ENCODE data around the gene EFCAB6. TPM values are rescaled to one million over a fixed set of nuclear protein-coding genes. Genes with fewer than 3 reads are reported as not detected.

Gene EFCAB6
- total and polyA plus RNA-seq, 4 donors: 0.14 to 2.1 (median 0.53) TPM

DNA sequence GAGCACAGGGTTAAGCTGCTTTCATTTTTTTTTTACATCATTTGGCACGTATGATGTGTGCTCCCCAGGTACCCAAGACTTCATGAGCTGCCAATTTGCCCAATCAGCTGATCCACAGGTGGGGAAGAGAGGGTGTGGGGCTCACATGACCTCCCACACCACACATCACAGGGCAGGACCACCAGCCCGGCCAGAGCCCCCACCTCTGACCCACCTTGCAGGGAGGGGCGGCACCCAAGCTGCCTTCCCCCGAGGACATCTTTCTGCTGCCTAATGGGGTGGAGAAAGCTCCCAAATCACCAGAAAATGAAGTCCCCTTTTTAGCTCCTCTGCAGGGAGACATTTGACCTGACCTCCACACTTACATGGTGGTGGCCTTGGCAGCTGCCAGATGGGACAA, 280.5 kb downstream of the EFCAB6 start:
- Histone ChIP-seq H3K9ac (ENCODE audit: low read depth in 1 of 2, low read length in 2 of 2) (no peak overlapping the region), H3K27me3 (ENCODE audit: control insufficient read depth in 4 of 4, insufficient read depth in 4 of 4, low read length in 3 of 4) (no peaks in the 10 kb centered on the region), H3K4me3 (ENCODE audit: low read depth in 1 of 3, low read length in 3 of 3) (no peak overlapping the region), H3K27ac (ENCODE audit: low read depth in 1 of 2, low read length in 2 of 2) (no peak overlapping the region), H3K4me1 (ENCODE audit: control insufficient read depth in 4 of 4, insufficient read depth in 4 of 4, low read length in 3 of 4) (no peaks in the 10 kb centered on the region), H3K36me3 (ENCODE audit: control insufficient read depth in 4 of 4, insufficient read depth in 3 of 4, low read depth in 1 of 4, low read length in 3 of 4) (no peaks in the 10 kb centered on the region), H3K9me3 (ENCODE audit: control insufficient read depth in 4 of 4, low read length in 3 of 4) (no peaks in the 10 kb centered on the region)
- TF ChIP-seq YY1 (IDR thresholded peaks at IDR 0.05): no peak
- no peak for TF ChIP-seq RXRA (IDR thresholded peaks at IDR 0.05)
- TF ChIP-seq SP1 (IDR thresholded peaks at IDR 0.05): no peak
- no peak for TF ChIP-seq FOXA1 (IDR thresholded peaks at IDR 0.05)
- no peak for DNase-seq (ENCODE audit: low spot score)
- 67% methylated on average over 4 of the region's 4 CpGs for WGBS

DNA sequence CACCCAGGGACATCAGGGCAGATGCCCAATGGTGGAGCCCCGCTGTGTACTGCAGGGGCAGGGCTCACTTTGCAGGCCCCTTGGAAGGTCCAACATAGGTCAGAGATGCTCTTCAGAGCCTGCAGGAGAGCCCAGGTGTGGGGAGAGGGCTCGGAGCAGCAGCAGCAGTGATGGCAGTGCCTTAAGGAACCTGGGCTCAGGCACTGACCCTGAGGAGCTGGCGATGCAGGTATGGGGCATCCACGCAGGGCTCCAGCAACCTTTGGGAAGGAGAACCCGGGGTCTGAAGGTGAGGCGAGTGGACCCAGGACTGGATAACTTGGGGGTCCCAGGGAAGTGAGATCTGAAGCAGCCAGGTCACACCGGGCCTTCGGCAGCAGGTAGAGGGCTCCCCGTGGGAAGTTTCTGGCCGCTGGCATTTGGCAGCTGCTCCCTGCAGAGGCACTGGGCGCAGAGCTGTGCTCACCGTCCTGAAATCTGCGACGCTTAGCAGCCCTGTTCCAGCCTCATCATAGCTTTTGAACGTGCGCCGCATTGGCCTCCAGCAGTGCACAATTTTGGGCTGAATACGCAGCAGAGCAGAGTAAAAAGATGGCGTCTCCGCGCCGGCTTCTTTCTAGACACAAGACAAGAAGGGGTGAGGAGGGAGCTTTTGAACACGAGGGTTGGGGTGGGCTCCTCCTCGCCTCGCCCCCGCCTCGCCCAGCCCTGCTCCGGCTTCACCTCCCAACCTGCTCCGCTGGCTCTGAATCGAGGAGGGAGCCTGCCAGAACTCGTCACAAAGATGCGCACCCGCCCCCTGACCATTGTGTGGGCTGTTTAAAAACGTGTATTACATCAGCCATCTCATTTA, 281.5 kb downstream of the EFCAB6 start:
- Histone ChIP-seq H3K27ac (ENCODE audit: low read depth in 1 of 2, low read length in 2 of 2) (no peak overlapping the region), H3K9ac (ENCODE audit: low read depth in 1 of 2, low read length in 2 of 2) (no peak overlapping the region), H3K4me1 (ENCODE audit: control insufficient read depth in 4 of 4, insufficient read depth in 4 of 4, low read length in 3 of 4) (no peaks in the 10 kb centered on the region), H3K27me3 (ENCODE audit: control insufficient read depth in 4 of 4, insufficient read depth in 4 of 4, low read length in 3 of 4) (no peaks in the 10 kb centered on the region), H3K36me3 (ENCODE audit: control insufficient read depth in 4 of 4, insufficient read depth in 3 of 4, low read depth in 1 of 4, low read length in 3 of 4) (no peaks in the 10 kb centered on the region), H3K9me3 (ENCODE audit: control insufficient read depth in 4 of 4, low read length in 3 of 4) (no peaks in the 10 kb centered on the region), H3K4me3 (ENCODE audit: low read depth in 1 of 3, low read length in 3 of 3) (no peak overlapping the region)
- DNase-seq (ENCODE audit: low spot score): no peak
- WGBS: 87% methylated on average over 34 of the region's 34 CpGs
- TF ChIP-seq, protein P1, sequence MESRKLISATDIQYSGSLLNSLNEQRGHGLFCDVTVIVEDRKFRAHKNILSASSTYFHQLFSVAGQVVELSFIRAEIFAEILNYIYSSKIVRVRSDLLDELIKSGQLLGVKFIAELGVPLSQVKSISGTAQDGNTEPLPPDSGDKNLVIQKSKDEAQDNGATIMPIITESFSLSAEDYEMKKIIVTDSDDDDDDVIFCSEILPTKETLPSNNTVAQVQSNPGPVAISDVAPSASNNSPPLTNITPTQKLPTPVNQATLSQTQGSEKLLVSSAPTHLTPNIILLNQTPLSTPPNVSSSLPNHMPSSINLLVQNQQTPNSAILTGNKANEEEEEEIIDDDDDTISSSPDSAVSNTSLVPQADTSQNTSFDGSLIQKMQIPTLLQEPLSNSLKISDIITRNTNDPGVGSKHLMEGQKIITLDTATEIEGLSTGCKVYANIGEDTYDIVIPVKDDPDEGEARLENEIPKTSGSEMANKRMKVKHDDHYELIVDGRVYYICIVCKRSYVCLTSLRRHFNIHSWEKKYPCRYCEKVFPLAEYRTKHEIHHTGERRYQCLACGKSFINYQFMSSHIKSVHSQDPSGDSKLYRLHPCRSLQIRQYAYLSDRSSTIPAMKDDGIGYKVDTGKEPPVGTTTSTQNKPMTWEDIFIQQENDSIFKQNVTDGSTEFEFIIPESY (IDR thresholded peaks at IDR 0.05): no peak
- no peak for TF ChIP-seq TAF1 (conservative IDR thresholded peaks at IDR 0.05)
- no peak for TF ChIP-seq FOXA2 (IDR thresholded peaks at IDR 0.05)
- no peak for TF ChIP-seq SP1 (IDR thresholded peaks at IDR 0.05)
- TF ChIP-seq JUND (IDR thresholded peaks at IDR 0.05): no peak
- no peak for TF ChIP-seq NR2F2 (IDR thresholded peaks at IDR 0.05)
- no peak for TF ChIP-seq YY1 (IDR thresholded peaks at IDR 0.05)
- TF ChIP-seq HNF4G (IDR thresholded peaks at IDR 0.05): no peak

DNA sequence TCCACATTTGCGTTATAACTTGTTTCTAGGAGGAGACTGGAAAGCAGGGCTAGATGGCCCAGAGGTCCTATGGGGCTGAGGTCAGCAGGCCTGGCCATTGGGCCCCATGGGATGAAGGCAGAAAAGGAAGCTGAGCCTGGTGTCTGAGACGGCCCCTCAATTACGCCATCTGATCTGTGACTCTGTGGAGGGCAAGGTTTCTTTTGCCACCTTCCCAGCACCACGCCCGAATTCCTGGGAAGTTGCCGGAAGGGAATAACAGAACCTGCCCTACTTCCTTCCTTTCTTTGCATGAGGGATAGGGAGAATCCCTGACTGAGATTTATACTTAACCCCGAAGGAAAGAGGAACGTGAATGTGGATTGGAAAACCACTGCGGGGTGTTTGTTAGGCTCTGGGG, 282.2 kb downstream of the EFCAB6 start:
- DNase-seq (ENCODE audit: low spot score): no peak
- H3K4me1 ChIP-seq (ENCODE audit: control insufficient read depth in 4 of 4, insufficient read depth in 4 of 4, low read length in 3 of 4): no peaks in the 10 kb centered on the region
- H3K4me3 ChIP-seq (ENCODE audit: low read depth in 1 of 3, low read length in 3 of 3): no peak overlapping the region
- no peak overlapping the region for H3K27ac ChIP-seq (ENCODE audit: low read depth in 1 of 2, low read length in 2 of 2)
- no peaks in the 10 kb centered on the region for H3K36me3 ChIP-seq (ENCODE audit: control insufficient read depth in 4 of 4, insufficient read depth in 3 of 4, low read depth in 1 of 4, low read length in 3 of 4)
- TF ChIP-seq HNF4A (conservative IDR thresholded peaks at IDR 0.05) (no peak), EGR1 (IDR thresholded peaks at IDR 0.05; ENCODE audit: low read depth in 2 of 2) (no peak)
- no peak overlapping the region for H3K9ac ChIP-seq (ENCODE audit: low read depth in 1 of 2, low read length in 2 of 2)
- no peaks in the 10 kb centered on the region for H3K9me3 ChIP-seq (ENCODE audit: control insufficient read depth in 4 of 4, low read length in 3 of 4)
- H3K27me3 ChIP-seq (ENCODE audit: control insufficient read depth in 4 of 4, insufficient read depth in 4 of 4, low read length in 3 of 4): no peaks in the 10 kb centered on the region
- 79% methylated on average over 9 of the region's 9 CpGs for WGBS

DNA sequence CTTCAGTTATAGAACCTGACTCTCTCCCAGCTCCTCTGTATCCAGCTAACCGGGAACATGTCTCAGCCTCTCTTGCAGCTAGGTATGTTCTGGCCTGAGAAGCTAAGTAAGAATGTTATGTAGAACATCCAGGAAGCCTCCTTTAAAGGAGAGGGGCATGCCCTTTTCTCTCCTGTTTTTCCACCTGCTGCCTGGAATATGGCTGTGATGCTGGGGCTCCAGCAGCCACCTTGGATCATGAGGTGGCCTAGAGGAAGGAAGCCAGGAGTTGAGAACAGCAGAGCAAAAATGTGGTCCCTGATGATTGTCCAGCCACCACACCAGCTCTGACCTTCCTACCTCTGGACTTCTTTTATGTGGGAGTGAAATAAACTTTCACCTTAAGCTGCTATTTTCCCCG, 282.6 kb downstream of the EFCAB6 start:
- no peaks in the 10 kb centered on the region for H3K4me1 ChIP-seq (ENCODE audit: control insufficient read depth in 4 of 4, insufficient read depth in 4 of 4, low read length in 3 of 4)
- WGBS: 97% methylated on average over 2 of the region's 2 CpGs
- H3K27me3 ChIP-seq (ENCODE audit: control insufficient read depth in 4 of 4, insufficient read depth in 4 of 4, low read length in 3 of 4): no peaks in the 10 kb centered on the region
- no peaks in the 10 kb centered on the region for H3K9me3 ChIP-seq (ENCODE audit: control insufficient read depth in 4 of 4, low read length in 3 of 4)
- H3K4me3 ChIP-seq (ENCODE audit: low read depth in 1 of 3, low read length in 3 of 3): no peak overlapping the region
- DNase-seq (ENCODE audit: low spot score): no peak
- H3K36me3 ChIP-seq (ENCODE audit: control insufficient read depth in 4 of 4, insufficient read depth in 3 of 4, low read depth in 1 of 4, low read length in 3 of 4): no peaks in the 10 kb centered on the region
- H3K27ac ChIP-seq (ENCODE audit: low read depth in 1 of 2, low read length in 2 of 2): no peak overlapping the region
- TF ChIP-seq HNF4G (IDR thresholded peaks at IDR 0.05) (no peak), RXRA (IDR thresholded peaks at IDR 0.05) (no peak)
- H3K9ac ChIP-seq (ENCODE audit: low read depth in 1 of 2, low read length in 2 of 2): no peak overlapping the region
